GM12875 (cell line): Measurements from ENCODE around the gene RAB6B.

Experiments
- H3K4me3 ChIP-seq: one replicate; pipeline ENCODE4 v1.5.1; 2011; ENCODE audit warnings: low read depth, low read length, control low read depth
- CTCF ChIP-seq: IDR thresholded peaks from 2 replicates; pipeline ENCODE4 v1.5.1; 2011; ENCODE audit warnings: low read depth, mild to moderate bottlenecking, control low read depth, inconsistent platforms, low read length, moderate library complexity, borderline replicate concordance; ENCODE audit not compliant: insufficient read depth

Gene RAB6B

GRCh38 chr3:133854264-133855001 lies 41.2 kb downstream of the RAB6B start:
- no peak overlapping the region for H3K4me3 ChIP-seq
- no peak for TF ChIP-seq CTCF

GRCh38 chr3:133853925-133854227 lies 41.8 kb downstream of the RAB6B start:
- no peak overlapping the region for H3K4me3 ChIP-seq
- no peak for TF ChIP-seq CTCF

- no peak for TF ChIP-seq CTCF
- no peak overlapping the region for H3K4me3 ChIP-seq
These were observed 42.4 kb downstream of the RAB6B start for GRCh38 chr3:133853063-133853924.

GRCh38 chr3:133851931-133852330 lies 43.8 kb downstream of the RAB6B start:
- TF ChIP-seq CTCF = no peak
- no peak overlapping the region for H3K4me3 ChIP-seq

- no peak for TF ChIP-seq CTCF
- H3K4me3 ChIP-seq = no peak overlapping the region
These were observed 44.3 kb downstream of the RAB6B start for GRCh38 chr3:133851266-133851906.

GRCh38 chr3:133850034-133850433 lies 45.6 kb downstream of the RAB6B start:
- no peak overlapping the region for H3K4me3 ChIP-seq
- no peak for TF ChIP-seq CTCF
